Measurements from ENCODE around the gene LIPC.
A peak's percentile ranks its signal among the peaks of the same experiment; 100 is the strongest.

The LIPC gene

DNA sequence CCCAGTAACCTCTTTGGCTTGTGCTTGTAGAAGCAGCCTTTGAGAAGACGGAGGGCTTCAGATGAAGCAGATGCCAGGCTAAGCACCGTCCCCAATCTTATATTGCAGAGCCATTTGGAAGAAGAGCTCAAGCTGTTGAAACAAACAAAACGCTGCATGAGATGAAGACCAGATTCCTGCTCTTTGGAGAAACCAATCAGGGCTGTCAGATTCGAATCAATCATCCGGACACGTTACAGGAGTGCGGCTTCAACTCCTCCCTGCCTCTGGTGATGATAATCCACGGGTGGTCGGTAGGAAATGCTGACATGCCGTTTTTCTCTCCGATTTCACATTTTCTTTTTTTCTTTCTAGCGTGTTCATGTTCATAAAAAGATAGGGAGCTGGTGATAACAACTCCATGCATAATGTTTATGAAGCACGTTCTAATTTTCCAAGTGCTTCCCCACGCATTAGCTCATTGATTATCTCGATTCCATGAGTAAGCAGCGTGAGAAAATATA is 106.5 kb downstream of the LIPC start:
- DNase-seq (ENCODE audit: low spot score): no peak

DNA sequence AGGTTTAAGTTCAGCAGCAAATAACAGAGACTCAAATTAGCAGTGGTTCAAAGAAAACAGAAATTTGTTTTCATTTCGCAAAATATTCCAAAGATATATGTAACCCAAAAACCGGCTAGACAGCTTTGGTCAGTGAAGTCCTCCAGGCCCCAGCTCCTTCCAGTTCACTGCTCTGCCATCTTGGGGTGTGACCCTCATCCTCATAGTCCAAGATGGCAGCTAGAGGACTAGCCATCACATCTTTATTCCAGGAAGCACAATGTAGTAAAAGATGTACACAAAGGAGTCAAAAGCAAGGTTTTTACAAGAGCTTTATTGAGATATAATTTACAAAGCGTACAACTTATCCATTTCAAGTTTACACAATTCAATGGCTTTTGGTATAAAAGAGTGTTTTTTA is 107.1 kb downstream of the LIPC start:
- DNase-seq (ENCODE audit: low spot score): no peak

DNA sequence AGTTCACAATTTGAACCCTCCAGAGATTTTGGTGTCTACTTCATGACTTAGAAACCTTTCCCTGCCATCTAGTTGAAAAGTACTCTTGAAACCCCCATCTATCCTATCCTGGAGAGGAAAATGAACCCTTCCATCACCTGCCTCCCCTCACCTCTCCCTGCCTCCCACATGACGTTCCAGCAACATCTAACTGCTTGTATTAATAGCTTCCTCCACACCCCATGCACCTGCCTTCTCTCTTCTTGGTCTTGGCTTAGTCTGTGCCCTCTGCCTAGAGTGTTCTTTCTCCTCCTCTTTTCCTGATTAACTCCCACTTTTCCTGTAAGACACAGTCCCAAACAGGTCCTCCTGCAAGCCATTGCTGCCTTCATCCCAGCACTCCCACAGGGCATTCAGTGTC is 107.8 kb downstream of the LIPC start:
- DNase-seq (ENCODE audit: low spot score): no peak

DNA sequence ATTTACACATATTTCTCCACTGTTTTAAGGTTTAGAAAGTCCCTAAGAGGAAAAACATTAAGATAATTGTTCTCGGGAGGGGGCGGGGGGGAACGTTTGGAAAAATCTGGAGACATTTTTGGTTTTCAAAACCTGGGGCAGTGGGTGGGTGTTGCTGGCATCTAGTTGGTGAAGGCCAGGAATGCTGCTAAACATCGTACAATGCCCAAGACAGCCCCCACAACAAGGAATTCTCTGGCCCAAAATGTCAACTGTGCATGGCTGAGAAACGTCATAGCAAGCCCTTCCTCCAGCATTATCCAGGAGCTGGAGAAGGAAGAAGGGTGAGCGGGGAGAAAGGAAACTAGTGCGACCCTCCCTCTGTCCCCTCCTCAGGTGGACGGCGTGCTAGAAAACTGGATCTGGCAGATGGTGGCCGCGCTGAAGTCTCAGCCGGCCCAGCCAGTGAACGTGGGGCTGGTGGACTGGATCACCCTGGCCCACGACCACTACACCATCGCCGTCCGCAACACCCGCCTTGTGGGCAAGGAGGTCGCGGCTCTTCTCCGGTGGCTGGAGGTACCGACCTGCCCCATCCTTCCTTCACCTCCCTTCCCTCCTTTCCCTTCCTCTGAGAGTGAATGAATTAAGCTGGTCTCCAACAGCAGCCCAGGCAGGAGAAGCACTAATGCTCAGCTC is 109.8 kb downstream of the LIPC start:
- DNase-seq (ENCODE audit: low spot score): no peak

DNA sequence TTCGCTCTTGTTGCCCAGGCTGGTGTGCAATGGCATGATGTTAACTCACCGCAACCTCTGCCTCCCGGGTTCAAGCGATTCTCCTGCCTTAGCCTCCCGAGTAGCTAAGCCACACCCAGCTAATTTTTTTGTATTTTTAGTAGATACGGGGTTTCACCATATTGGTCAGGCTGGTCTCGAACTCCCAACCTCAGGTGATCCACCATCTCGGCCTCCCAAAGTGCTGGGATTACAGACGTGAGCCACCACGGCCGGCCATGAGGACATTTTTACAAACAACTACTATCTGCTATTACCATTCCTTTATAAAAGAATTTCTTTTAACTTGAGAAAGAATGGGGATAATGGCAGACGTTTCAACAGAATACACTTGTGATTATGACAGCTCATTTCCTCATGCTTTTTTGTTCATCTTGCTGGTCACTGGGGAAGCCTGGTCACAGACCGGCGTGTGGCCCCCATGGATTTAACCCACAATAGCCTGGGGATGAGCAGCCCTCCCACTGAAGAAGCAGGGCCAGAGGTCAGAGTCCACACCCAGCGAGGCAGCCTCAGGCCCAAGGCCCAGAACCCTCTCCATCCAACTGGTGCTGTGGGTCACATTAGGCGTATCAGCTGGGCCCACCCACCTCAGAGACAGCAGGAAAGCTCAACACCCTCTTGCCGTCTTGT is 112.0 kb downstream of the LIPC start:
- DNase-seq (ENCODE audit: low spot score): no peak

DNA sequence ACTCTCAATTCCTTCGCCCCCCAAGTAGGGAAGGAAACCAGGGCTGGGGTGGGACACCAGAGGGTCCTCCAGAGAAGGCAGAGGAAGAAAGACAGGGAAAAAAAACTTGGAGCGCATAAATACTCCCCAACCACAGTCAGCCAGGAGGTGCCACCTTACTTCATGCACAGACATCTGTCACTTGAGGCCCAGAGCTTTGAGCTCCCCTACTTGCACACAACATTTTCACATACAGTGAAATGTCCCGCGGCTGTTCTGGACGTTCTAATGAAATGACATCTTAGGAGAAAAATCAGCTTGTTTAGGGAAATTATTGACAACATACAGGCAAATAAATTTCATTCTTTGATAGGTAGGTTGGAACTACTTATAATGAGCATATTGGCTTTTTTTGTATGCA is 113.0 kb downstream of the LIPC start:
- DNase-seq (ENCODE audit: low spot score): no peak

DNA sequence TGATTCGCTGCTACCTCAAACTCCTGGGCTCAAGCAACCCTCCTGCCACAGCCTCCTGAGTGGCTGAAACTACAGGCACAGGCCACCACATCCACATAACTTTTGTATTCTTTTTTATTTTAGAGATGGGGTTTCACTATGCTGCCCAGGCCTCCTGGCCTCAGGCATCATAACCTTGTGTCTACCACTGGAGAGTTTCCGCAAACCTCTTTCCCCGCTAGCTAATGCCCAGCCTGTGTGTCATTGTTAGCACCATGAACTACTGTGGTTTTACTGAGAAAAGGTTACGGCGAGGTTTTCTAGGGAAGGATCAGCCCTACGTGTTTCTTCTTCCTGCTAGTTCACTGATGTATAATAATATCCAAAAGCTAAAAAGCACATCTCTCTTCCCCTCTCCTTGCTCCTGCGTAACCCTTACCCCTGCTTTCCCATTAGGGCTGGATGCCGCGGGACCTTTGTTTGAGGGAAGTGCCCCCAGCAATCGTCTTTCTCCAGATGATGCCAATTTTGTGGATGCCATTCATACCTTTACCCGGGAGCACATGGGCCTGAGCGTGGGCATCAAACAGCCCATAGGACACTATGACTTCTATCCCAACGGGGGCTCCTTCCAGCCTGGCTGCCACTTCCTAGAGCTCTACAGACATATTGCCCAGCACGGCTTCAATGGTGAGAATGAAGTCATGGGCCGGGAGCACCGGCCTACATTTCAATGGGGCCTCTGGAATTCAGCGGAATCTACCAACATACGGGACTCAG is 113.7 kb downstream of the LIPC start:
- DNase-seq (ENCODE audit: low spot score): no peak

DNA sequence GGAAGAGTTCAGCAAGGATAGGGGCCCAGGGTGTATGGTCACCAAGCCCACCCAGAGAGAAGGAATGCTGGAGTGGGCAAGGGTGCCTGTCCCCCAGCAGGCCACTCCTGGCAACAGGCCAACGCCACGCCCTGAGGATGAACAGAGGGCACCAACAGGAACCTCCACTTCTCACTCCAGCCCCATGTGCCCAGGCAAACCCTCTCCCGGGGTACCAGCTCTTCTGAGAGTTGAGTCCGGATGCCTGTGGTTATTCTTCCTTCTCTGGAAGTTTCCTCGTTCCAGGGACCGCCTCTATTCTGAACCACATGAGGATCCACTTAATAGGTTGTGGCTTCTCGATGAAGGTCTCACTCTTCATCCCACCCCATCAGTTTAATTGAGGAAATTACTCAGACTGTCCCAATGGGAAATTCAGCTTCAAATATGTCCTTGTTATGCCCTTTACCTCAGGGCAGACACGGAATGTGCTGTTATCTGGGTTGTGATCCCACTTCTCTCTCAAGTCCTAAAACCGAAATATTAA is 114.3 kb downstream of the LIPC start:
- no peak for DNase-seq (ENCODE audit: low spot score)

DNA sequence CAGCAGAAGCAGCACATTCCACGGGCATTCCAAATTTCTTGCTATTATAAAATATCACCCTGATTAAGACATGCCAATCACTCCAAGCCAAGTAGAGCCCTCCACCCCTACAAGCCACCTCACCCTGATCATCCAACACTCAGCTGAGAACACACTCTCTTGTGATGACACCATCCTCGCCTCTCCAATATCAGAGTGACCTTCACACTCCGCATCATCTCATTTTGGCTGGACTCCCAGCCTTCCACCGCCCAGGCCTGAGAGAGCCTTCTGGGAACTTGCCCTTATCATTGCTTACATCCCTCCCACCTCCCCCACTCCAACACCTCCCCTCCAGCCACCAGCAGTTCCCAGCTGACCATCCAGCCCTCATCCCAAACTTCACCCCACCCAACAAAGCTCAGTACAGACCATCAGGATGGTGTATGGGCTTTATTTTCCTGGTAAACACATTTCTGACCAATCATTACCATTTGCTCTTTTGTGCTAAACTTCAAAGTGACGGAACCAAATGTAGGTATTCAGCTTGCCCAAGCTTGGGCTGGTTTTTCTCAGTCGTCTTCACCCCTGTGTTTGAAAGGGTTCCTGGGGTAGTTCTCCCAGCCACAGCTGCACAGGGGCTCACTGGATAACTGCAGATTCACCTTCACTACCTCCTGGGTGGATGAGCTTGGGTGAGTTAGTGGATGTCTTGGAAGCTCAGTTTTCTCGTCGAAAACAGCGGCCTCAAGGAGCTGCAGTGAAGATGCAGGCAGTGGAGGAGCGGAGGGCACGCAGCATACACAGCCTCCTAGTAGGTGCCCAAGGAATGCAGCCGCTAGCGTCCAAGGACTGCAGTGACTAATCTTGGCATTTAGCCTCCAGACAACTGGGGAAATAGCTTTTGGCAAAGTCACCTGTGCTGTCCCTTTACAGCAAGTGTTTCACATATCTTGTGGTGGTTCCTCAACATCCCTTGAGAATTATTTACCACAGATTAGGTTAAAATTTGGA is 115.1 kb downstream of the LIPC start:
- peak; percentile 78 for DNase-seq (ENCODE audit: low spot score)

DNA sequence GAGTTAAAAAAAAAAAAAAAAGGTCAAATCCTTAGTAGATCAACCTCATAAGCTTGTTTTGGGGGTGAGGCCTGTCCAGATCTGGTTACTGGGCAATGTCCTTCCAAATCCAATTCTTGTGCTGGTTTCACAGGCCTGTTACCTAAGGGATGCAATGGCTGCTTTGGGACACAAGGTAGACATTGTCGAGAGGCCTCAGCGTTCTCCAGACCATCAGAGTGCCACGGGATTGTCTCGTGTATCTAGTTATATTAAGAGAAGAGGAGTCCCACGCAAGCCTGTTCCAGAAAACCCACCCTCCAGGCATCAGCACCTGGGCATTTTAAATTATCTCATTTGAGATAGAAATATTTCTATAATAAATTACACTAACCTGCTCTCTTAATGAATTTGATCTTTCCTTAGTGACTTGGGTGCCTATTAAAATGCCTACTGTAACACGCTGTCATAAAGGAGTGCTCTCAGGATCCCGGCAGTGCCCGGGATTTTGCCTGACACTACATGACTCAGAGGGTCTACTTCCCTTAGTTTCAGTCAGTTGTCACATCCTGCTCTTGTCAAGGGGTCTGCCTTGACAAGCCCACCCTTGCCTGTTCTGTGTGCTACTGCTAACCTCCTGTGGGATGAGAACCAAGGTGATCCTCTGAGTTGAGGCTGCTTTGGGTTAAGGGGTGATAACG is 116.0 kb downstream of the LIPC start:
- peak; percentile 16 for DNase-seq (ENCODE audit: low spot score)

DNA sequence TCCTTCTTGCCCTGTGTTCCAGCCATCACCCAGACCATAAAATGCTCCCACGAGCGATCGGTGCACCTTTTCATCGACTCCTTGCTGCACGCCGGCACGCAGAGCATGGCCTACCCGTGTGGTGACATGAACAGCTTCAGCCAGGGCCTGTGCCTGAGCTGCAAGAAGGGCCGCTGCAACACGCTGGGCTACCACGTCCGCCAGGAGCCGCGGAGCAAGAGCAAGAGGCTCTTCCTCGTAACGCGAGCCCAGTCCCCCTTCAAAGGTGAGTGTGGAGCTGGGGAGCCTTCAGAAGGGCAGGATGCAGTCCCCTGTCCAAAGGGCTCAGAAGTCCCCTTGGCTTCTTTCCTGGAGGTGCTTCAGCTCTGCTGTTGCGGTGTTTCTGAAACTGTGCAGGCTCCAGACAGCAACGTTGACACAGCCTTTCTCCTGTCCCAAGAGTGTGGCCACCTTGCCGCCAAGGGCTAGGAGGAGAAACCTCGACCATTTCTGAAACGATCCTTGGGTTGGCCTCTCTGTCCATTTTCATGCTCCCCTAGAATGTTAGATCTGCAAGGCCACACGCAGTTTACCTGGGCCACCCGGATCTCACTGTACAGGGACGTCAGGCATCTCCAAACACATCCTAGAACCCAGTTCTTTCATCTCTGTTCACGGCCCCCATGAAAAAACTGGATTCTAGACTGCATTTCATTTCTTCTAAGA is 116.7 kb downstream of the LIPC start:
- no peak for DNase-seq (ENCODE audit: low spot score)

DNA sequence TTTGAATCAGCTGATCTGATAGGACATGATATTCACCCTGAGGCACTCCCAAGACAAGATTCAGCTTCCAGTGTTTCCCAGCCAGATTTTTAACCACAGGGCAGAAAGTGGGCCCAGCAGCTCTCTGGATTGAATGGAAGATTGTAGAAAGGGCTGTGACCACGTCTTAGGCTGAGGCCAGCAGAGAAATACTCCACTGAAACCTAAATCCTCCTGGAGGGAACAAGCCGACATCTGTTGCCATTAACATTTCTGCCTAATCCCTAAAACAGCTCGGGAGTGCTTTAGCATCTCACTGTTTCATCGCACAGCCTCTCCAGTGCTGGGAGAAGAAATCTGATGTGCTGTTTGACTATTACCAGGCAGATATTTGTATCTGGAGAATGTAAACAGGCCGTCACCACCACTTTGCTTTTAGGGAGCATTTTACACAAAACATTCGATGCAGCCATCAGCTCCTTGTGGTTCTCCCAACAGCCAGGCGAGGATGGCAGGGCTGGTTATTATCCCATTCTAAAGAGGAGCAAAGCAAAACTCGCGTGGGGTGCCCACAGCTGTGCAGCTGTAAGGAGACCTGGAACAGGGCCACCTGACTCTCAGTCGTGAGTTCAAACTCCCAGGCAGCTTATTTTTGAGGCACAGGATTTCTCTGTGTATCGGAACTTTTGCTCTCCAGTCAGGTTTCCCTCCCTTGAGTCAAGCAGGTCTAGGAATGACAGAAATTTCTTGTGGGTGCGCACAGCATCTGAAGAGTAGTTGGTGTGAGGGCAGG is 117.4 kb downstream of the LIPC start:
- DNase-seq (ENCODE audit: low spot score): no peak

DNA sequence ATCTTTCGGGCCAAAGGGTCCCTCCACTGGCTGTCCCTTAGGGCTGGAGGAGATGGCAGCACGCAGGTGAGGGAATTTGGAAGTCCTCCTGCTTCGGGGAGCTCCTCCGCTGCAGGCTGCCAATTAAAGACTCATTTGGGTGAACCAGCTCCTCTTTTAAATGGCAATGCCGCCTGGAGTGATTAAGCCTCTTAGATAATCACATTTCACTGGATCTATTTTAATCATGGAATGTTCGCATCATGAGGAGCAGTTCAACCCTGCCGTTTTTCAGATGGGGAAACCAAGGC is 117.9 kb downstream of the LIPC start:
- no peak for DNase-seq (ENCODE audit: low spot score)

DNA sequence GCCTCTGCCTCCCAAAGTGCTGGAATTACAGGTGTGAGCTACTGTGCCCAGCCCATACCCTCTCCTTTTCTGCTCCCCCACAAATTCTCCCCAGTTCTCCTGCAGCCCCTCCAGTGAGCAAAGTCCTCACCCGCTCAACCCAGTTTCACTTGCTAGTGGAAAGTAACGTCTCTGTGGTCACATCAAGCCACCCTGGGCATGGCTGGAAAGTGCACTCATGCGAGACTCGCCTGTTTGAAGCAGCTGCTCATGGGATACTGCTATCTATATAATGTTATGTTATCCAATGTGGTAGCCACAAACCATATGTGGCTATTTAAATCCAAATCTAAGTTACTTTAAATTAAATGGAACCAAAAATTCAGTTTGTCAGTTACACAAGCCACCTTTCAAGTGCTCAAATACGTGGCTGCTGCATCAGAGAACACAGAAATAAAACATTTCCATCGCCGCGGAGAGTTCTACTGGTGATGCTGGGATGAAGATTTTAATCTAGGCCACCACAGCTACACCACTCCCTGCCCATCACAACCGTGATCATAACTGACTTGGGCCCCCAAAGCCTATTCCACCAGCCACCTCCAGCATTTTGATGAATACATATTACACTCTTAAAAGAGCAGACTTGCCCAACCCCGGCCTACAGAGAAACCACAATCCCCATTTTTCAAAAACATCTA is 119.4 kb downstream of the LIPC start:
- no peak for DNase-seq (ENCODE audit: low spot score)

DNA sequence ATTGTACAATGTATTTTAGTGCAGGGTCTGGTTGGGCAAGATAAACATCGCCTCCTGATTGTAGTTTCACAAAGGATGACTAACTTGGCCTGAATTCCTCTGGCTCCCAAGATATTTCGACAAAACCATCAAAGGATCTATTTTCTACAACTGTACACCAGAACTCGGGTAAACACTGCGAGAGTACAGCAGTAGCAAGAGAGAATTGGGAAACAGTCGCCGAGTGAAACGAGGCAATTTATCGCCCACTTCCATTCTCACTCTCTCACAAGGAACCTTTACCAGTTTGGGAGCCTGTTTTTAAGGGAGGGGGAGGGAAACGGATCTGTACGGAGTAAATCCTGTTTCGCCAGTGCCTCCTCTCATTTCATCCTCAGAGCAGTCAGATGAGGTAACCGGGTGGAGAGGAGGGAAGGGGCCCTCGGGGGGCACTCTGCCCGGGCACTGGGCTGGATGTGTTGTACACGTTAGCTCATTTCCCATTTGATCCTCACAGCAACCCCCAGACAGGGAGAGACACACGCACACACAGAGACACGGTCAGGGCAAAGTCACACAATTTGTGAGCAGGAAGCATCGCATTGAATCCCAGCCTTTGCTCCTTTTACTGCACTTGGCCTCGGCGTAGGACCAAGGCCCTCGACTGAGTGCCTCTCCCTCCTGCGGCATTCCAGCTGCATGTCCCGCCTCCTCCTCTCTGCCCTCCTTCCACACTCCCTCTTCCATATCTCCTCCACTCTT is 120.1 kb downstream of the LIPC start:
- peak; percentile 7 for DNase-seq (ENCODE audit: low spot score)

DNA sequence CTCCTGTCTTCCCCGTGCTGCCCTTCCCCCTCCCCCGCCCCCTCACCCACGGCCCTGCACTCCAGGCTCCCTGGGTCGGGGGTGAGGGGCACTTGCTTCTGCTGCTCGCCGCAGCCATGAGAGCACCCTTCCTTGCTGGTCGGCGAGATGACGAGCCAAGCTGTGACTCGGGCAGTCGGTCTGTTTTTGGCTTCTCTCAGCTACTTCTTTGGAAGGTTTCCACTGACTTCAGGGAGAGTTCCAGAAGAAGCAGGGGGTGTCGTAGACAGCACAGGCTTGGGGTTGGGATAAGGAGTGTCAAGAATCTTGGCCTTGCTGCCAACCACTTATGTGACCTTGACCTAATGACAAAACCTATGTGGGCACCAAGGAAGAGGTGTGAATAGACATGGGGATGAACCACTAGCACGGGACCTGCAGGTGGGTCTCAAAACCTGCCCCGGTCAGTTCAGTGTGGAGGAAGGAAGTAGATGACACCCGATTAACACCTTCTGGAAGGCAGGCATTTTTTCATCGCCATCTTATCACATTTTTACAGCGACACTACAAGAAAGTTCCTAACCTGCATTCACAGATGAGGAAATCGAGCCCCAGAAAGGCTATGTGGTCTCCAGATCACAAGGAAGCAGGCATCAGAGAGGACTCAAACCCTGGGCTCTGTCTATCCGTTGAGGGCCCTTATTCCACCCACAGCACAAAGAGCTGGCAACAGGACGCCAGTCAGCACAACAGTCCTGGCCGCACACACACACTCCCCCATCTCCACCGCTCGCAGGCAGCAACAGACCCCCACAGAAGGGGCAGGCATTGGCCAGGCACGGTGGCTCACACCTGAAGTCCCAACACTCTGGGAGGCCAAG is 120.9 kb downstream of the LIPC start:
- DNase-seq (ENCODE audit: low spot score): no peak

DNA sequence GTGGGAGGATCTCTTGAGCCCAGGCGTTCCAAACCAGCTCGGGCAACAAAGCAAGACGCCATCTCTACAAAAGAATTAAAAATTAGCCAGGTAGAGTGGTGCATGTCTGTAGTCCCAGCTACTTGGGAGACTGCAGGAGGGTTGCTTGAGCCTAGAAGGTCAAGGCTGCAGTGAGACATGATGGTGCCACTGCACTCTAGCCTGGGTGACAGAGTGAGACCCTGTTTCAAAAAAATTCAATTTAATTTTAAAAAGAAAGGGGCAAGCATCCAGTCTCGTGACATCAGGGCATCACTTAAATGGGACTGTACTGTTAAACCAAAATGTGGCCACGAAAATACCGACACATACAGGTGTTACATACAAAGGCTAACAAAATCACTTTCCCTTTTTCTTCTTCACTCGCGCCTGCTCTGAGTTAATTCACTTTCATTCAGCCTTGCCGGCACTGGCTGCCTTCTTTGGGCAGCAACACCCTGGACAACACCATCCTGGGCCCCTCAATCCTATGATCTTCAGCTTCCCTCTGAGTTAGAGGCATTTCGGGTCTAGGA is 121.7 kb downstream of the LIPC start:
- no peak for DNase-seq (ENCODE audit: low spot score)

Data from kidney capillary endothelial cell (primary cell).